Measurements from ENCODE around the gene ITGAE. TPM values are rescaled to one million over a fixed set of nuclear protein-coding genes. Genes with fewer than 3 reads are reported as not detected.

ITGAE gene
- total RNA-seq, 1 donor from 2014 or later = 21.2 TPM

- DNase-seq (ENCODE audit: low spot score) = no peak
Measured at GRCh38 chr17:3693829-3694231, 107.2 kb downstream of the ITGAE start.

GRCh38 chr17:3693141-3693540 is 107.8 kb downstream of the ITGAE start:
- DNase-seq (ENCODE audit: low spot score) = no peak

- no peak for DNase-seq (ENCODE audit: low spot score)
Measured at GRCh38 chr17:3692346-3692745, 108.6 kb downstream of the ITGAE start.

GRCh38 chr17:3691617-3692067 is 109.3 kb downstream of the ITGAE start:
- no peak for DNase-seq (ENCODE audit: low spot score)

GRCh38 chr17:3690094-3690715 is 110.8 kb downstream of the ITGAE start:
- no peak for DNase-seq (ENCODE audit: low spot score)

- no peak for DNase-seq (ENCODE audit: low spot score)
Measured at GRCh38 chr17:3689262-3690093, 111.5 kb downstream of the ITGAE start.

DNA sequence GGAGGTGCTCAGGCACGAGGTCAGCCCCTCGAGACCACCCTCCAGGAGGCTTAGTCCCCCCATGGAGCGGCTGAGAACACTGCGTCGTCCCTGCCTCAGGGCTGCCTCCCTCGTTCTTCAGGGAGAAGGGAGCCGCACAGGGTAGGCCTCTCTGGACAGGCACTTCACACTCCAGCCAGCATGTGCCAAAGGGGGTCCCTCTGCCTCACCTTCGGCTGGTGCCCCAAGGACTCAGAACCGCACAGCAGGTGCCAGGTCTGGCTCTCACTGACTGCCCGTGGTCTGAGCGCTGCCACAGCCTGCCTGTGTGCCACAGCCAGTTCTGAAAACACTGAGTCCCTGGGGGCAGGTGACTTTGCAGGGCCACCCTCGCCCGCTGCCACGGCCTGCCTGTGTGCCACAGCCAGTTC is 112.1 kb downstream of the ITGAE start:
- no peak for DNase-seq (ENCODE audit: low spot score)

GRCh38 chr17:3688027-3688553 is 112.9 kb downstream of the ITGAE start:
- no peak for DNase-seq (ENCODE audit: low spot score)

- no peak for DNase-seq (ENCODE audit: low spot score)
Measured at GRCh38 chr17:3685174-3685573, 115.8 kb downstream of the ITGAE start.

DNA sequence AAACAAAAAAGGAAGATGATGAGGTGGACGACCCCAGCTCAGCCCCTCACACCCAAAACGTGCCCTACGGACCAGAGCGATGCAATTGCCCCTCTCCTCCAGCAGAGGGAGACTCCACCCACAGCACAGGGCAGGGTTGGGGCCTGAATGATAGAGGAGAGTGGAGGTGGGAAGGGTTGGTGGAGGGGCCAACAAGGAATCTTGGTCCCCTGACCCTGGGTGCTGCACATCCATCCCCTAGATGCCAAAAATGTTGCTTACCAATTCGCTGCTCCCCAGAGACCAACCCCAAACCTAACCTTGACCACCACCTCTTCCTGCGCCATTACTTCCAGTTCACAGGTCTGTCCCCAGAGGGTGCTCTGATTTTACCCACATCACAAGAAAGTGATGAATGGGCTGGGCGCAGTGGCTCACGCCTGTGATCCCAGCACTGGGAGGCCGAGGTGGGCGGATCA is 117.9 kb downstream of the ITGAE start:
- no peak for DNase-seq (ENCODE audit: low spot score)

DNA sequence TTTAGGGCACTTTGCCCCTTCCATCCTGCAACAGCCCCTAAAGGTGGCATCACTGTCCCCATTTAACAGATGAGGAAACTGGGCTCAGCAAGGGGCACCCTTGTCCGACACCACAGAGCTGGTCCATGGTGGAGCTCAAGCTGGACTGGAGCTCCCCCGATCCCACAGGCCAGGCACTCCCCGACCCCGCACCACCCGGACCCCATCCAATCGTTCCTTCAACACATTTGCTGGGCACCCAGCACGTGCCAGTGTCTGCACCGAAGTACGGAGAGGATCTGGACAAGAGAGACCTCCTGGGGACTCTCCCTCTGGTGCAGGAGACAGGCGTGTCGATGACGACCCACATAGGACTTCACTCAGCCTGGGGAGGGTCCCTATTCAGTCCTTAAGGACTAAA is 119.0 kb downstream of the ITGAE start:
- no peak for DNase-seq (ENCODE audit: low spot score)

- DNase-seq (ENCODE audit: low spot score) = no peak
Measured at GRCh38 chr17:3681565-3681964, 119.4 kb downstream of the ITGAE start.

DNA sequence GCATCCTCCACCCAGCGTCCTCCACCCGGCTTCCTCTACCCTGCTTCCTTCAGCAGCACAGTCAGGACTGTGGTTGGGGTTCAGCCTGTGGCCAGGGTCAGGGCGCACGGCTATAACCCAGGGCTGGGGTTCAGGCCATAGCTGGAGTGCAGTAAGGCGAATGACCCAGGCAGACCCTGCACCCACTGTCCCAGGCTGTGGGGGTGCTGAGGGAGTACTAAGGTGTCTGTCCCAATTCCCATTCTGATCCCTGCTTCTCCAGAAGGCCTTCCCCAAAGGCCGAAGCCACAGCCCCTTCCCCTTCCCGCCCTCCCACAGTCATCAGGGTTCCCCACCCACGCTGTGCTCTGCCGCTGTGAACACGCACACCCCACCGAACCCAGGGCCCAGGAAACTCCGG is 119.9 kb downstream of the ITGAE start:
- no peak for DNase-seq (ENCODE audit: low spot score)

GRCh38 chr17:3679531-3680126 is 121.4 kb downstream of the ITGAE start:
- DNase-seq (ENCODE audit: low spot score) = no peak

DNA sequence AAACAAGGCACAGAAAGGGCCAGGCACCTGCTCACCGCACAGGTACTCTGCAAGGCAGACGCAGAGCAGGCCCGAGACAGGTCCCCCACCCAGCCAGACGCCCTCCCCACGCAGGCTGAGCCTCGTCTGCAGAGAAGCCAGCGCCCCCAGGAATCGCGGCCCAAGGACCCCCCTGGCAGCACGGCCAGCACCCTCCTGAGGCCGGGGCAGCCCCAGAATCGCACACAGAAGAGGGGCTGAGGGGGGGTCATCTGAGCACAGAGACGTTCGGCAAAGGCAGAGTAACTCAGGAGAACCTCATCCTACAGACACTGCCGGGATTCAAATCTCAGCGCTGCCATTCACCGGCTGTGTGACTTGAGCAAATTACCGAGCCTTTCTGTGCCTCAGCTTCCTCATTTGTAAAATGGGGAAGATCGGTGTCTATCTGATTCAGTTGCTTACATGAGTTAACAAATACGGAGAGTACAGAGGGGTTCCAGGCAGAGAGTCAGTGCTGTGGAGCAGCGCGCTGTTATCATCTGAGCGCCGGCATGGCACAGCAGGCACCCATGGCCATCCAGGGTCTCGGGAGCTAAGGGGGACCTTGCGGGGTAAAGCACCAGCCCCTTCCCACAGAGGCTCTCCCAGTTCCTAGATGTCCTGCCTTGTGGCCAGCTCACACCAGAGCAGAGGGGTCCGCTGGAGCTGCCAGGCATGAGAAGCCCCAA is 122.0 kb downstream of the ITGAE start:
- no peak for DNase-seq (ENCODE audit: low spot score)

- DNase-seq (ENCODE audit: low spot score) = no peak
Measured at GRCh38 chr17:3678095-3678820, 122.7 kb downstream of the ITGAE start.

- no peak for DNase-seq (ENCODE audit: low spot score)
Measured at GRCh38 chr17:3675886-3676285, 125.1 kb downstream of the ITGAE start.

GRCh38 chr17:3672571-3672970 is 128.4 kb downstream of the ITGAE start:
- DNase-seq (ENCODE audit: low spot score) = no peak

- DNase-seq (ENCODE audit: low spot score) = no peak
Measured at GRCh38 chr17:3669548-3669947, 131.4 kb downstream of the ITGAE start.

DNA sequence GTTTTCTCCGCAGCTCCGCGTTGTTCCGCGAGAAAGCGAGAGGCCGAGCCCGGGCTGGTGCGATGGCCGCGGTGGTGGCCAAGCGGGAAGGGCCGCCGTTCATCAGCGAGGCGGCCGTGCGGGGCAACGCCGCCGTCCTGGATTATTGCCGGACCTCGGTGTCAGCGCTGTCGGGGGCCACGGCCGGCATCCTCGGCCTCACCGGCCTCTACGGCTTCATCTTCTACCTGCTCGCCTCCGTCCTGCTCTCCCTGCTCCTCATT is 132.0 kb downstream of the ITGAE start:
- no peak for DNase-seq (ENCODE audit: low spot score)

- peak; percentile 99 for DNase-seq (ENCODE audit: low spot score)
Measured at GRCh38 chr17:3668279-3669084, 132.5 kb downstream of the ITGAE start, which contains the start of the genes EMC6 and TAX1BP3. Gene EMC6, plus strand, starts transcription at chr17:3668812. Its CDS starts 335 bp downstream, at chr17:3669147. Gene TAX1BP3, minus strand, starts transcription at chr17:3668578. Its CDS starts 52 bp downstream, at chr17:3668526.
